GM23248 (cell line): Measurements from ENCODE around the gene DSC1. TPM values are rescaled to one million over a fixed set of nuclear protein-coding genes. Genes with fewer than 3 reads are reported as not detected.

Experiments used
- DNase-seq: peaks from one replicate; pipeline ENCODE4 v3.0.0-alpha.2; 2015
- H2AFZ ChIP-seq: fragments of 200-600 bp; sonication (generic); 2 replicates; pipeline ENCODE4 v1.6.1; 2016; ENCODE audit warnings: antibody characterized with exemption
- H3F3A ChIP-seq: fragments of 200-600 bp; sonication (generic); 2 replicates; pipeline ENCODE4 v1.6.1; 2016; ENCODE audit warnings: mild to moderate bottlenecking, antibody characterized with exemption, mixed run types; ENCODE audit not compliant: insufficient read depth
- H3K27ac ChIP-seq: fragments of 200-600 bp; sonication (generic); 2 replicates; pipeline ENCODE4 v1.5.1; 2016; ENCODE audit warnings: mild to moderate bottlenecking
- H3K27me3 ChIP-seq: fragments of 200-600 bp; sonication (generic); replicated peaks from 2 replicates; pipeline ENCODE4 v1.6.1; 2016; ENCODE audit warnings: mild to moderate bottlenecking; ENCODE audit not compliant: insufficient read depth
- H3K36me3 ChIP-seq: fragments of 200-600 bp; sonication (generic); 2 replicates; pipeline ENCODE4 v1.6.1; 2016; ENCODE audit warnings: low read depth, mild to moderate bottlenecking
- H3K4me1 ChIP-seq: fragments of 200-600 bp; sonication (generic); 2 replicates; pipeline ENCODE4 v1.6.1; 2016; ENCODE audit warnings: mild to moderate bottlenecking; ENCODE audit not compliant: insufficient read depth
- H3K4me2 ChIP-seq: fragments of 200-600 bp; sonication (generic); one replicate; pipeline ENCODE4 v1.6.1; 2016; ENCODE audit warnings: mild to moderate bottlenecking; ENCODE audit not compliant: unreplicated experiment
- H3K4me3 ChIP-seq: fragments of 200-600 bp; sonication (generic); 2 replicates; pipeline ENCODE4 v1.5.1; 2016; ENCODE audit warnings: mild to moderate bottlenecking
- H3K79me2 ChIP-seq: fragments of 200-600 bp; sonication (generic); 2 replicates; pipeline ENCODE4 v1.6.1; 2016; ENCODE audit warnings: mild to moderate bottlenecking; ENCODE audit not compliant: insufficient read depth
- H3K9ac ChIP-seq: fragments of 200-600 bp; sonication (generic); 2 replicates; pipeline ENCODE4 v1.6.1; 2016; ENCODE audit warnings: mild to moderate bottlenecking
- H3K9me2 ChIP-seq: fragments of 200-600 bp; sonication (generic); 2 replicates; pipeline ENCODE4 v1.6.1; 2016; ENCODE audit warnings: mixed run types, mild to moderate bottlenecking, moderate library complexity; ENCODE audit not compliant: insufficient read depth
- H3K9me3 ChIP-seq: fragments of 200-600 bp; sonication (generic); one replicate; pipeline ENCODE4 v1.6.1; 2017; ENCODE audit warnings: low read depth
- H4K20me1 ChIP-seq: fragments of 200-600 bp; sonication (generic); 2 replicates; pipeline ENCODE4 v1.6.0; 2016; ENCODE audit not compliant: insufficient read depth
- EZH2 ChIP-seq: fragments of 200-600 bp; sonication (generic); IDR thresholded peaks from 2 replicates; pipeline ENCODE4 v1.6.1; 2018; ENCODE audit warnings: antibody characterized with exemption, mild to moderate bottlenecking; ENCODE audit not compliant: insufficient read depth, poor library complexity, severe bottlenecking
- EZH2phosphoT487 ChIP-seq: fragments of 200-600 bp; sonication (generic); IDR thresholded peaks from 2 replicates; pipeline ENCODE4 v1.6.1; 2018; ENCODE audit warnings: antibody characterized with exemption, moderate library complexity, mild to moderate bottlenecking, low read depth; ENCODE audit not compliant: insufficient read depth
- WGBS, 2 experiments: methylation state at CpG; one replicate each; pipeline ENCODE4 v1.1.6; 2015 to 2017; ENCODE audit warnings: low lambda C conversion rate in 2 of 2, low coverage in 1 of 2; ENCODE audit errors: missing lambda C conversion rate in 2 of 2; 5-methylcytosine and 5-hydroxymethylcytosine counted together
- in situ Hi-C: fragments of 300-500 bp; cut with MboI; formaldehyde crosslinking; loops from 2 replicates; pipeline ENCODE4 v1.15.0; 2020
- polyA plus RNA-seq: library from polyadenylated mRNA; unstranded; fragments of >200 nt; fragmentation: Nextera tagmentation; extraction: Ambion mirVana; gene quantifications from 2 replicates; pipeline ENCODE4 v1.2.1, GENCODE V29; 2016
- total RNA-seq: library from RNA; depleted of rRNA; stranded (reverse); fragments of >200 nt; shearing (Covaris generic); gene quantifications from 2 replicates; pipeline ENCODE4 v1.2.3, GENCODE V29; 2014; rRNA removed

Gene DSC1, protein sequence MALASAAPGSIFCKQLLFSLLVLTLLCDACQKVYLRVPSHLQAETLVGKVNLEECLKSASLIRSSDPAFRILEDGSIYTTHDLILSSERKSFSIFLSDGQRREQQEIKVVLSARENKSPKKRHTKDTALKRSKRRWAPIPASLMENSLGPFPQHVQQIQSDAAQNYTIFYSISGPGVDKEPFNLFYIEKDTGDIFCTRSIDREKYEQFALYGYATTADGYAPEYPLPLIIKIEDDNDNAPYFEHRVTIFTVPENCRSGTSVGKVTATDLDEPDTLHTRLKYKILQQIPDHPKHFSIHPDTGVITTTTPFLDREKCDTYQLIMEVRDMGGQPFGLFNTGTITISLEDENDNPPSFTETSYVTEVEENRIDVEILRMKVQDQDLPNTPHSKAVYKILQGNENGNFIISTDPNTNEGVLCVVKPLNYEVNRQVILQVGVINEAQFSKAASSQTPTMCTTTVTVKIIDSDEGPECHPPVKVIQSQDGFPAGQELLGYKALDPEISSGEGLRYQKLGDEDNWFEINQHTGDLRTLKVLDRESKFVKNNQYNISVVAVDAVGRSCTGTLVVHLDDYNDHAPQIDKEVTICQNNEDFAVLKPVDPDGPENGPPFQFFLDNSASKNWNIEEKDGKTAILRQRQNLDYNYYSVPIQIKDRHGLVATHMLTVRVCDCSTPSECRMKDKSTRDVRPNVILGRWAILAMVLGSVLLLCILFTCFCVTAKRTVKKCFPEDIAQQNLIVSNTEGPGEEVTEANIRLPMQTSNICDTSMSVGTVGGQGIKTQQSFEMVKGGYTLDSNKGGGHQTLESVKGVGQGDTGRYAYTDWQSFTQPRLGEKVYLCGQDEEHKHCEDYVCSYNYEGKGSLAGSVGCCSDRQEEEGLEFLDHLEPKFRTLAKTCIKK
- total RNA-seq, result not detected in 2 replicates
- polyA plus RNA-seq, result not detected in 2 replicates

DNA sequence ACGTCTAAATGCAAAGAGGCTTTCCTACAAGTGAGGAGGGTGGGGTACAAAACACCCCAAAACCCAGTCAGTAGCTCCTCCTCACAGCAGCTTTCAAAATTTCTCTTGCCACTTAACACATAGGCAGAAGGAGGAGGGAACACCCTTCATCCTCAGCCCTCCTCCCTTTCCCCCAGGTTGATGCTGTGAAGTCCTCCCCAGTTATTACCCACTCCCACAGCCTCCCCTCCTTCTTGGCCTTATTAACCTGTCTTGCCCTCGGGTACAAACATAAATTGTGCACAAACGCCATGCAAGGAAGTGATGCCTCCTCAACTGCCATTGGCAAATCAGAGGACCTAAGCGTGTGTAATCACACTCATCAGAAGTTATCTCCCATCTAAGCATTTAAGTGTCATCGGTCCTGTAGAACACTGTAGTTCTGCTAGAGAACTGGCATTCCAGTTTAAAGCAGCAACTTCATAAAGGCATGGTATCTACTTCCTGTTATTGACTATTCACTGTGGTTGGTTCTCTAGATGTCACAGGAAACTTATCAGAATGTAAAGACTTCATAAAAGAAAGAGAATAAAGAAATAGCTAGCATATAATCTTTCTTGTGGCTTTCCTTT is at the start of gene DSC1:
Gene DSC1 (minus strand): TSS at position 32 of the 611 bp plus-strand sequence. CDS start 262 bp downstream, outside the sequence.
- H3K79me2 ChIP-seq, result no peaks in the 10 kb centered on the region
- no peaks in the 10 kb centered on the region for H3K9me2 ChIP-seq
- no peak within 1 kb of the TSS for H3K4me3 ChIP-seq
- H3K9me3 ChIP-seq, result no peaks in the 10 kb centered on the region
- in situ Hi-C loops, result no loop called here
- TF ChIP-seq EZH2phosphoT487, result no peak
- no peak for TF ChIP-seq EZH2
- H3K27ac ChIP-seq, result no peak within 1 kb of the TSS
- H4K20me1 ChIP-seq, result no peaks in the 10 kb centered on the region
- H3K27me3 ChIP-seq, result no peaks in the 10 kb centered on the region
- H2AFZ ChIP-seq, result no peak within 1 kb of the TSS
- WGBS, 2 experiments, result 7 to 8% methylated on average over 5 of the region's 5 CpGs
- no peaks in the 10 kb centered on the region for H3K4me1 ChIP-seq
- no peak within 1 kb of the TSS for H3K9ac ChIP-seq
- no peaks in the 10 kb centered on the region for H3F3A ChIP-seq
- no peak for DNase-seq
- no peak within 1 kb of the TSS for H3K4me2 ChIP-seq
- H3K36me3 ChIP-seq, result no peaks in the 10 kb centered on the region

DNA sequence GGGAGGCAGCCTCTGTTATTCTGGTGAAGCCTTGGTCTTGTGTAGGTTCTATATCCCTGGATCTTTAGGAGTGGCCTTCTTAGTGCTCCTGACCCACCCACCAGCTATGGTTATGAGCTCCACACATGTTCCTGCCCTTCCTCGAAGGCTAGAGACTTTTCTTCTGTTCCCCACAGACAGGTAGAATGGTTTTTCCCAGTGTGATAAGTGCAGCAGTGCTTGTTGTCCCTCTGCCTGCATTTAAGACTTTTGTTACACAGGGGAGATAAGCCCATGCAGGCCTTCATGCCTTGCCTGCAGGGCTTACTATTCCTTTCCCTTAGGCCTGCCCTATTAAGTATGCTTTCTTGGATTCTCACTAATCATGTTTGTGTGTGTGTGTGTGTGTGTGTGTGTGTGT is 48.4 kb upstream of the DSC1 start:
- Histone ChIP-seq H3K4me1 (no peaks in the 10 kb centered on the region), H3K79me2 (no peaks in the 10 kb centered on the region), H3K9me3 (no peaks in the 10 kb centered on the region), H3K9ac (no peak overlapping the region), H3K4me3 (no peak overlapping the region), H3F3A (no peaks in the 10 kb centered on the region), H3K27ac (no peak overlapping the region), H4K20me1 (no peaks in the 10 kb centered on the region), H3K27me3 (no peaks in the 10 kb centered on the region), H2AFZ (no peak overlapping the region), H3K36me3 (no peaks in the 10 kb centered on the region), H3K9me2 (no peaks in the 10 kb centered on the region), H3K4me2 (no peak overlapping the region)
- TF ChIP-seq EZH2 (no peak), EZH2phosphoT487 (no peak)
- in situ Hi-C loops, result no loop called here
- DNase-seq, result no peak
- 0% methylated on average over 1 of the region's 1 CpG for WGBS, 2 experiments

DNA sequence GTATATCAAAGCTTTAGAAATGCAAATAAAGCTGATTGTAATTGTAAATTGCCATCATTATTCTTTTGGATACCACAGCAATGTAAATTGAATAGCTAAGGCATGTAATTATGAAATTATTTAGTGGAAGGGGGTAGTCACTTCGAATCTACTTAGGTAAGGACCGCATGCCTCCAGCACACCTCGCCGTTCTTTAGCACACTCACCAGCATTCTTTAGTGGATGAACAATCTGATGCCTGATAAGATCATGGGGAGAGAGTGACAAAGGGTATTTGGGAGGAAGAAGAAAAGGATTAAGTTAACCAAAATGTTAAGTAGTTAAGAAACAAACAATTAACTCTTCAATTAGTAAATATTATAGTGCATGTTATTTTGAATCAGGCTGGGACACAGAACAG is 46.4 kb upstream of the DSC1 start:
- no peak overlapping the region for H3K4me3 ChIP-seq
- TF ChIP-seq EZH2 (no peak), EZH2phosphoT487 (no peak)
- H3K27ac ChIP-seq, result no peak overlapping the region
- 31 to 35% methylated on average over 4 of the region's 4 CpGs for WGBS, 2 experiments
- no peak overlapping the region for H3K9ac ChIP-seq
- no peaks in the 10 kb centered on the region for H3K4me1 ChIP-seq
- no peak for DNase-seq
- in situ Hi-C loops, result loop anchor here (10.0 kb wide), 1 partner anchor 64 kb away; no protein-coding TSS in a partner anchor
- no peaks in the 10 kb centered on the region for H3K79me2 ChIP-seq
- no peaks in the 10 kb centered on the region for H3K27me3 ChIP-seq
- H3K36me3 ChIP-seq, result no peaks in the 10 kb centered on the region
- H2AFZ ChIP-seq, result no peak overlapping the region
- no peaks in the 10 kb centered on the region for H3F3A ChIP-seq
- H3K9me3 ChIP-seq, result no peaks in the 10 kb centered on the region
- H3K9me2 ChIP-seq, result no peaks in the 10 kb centered on the region
- H4K20me1 ChIP-seq, result no peaks in the 10 kb centered on the region
- H3K4me2 ChIP-seq, result no peak overlapping the region

DNA sequence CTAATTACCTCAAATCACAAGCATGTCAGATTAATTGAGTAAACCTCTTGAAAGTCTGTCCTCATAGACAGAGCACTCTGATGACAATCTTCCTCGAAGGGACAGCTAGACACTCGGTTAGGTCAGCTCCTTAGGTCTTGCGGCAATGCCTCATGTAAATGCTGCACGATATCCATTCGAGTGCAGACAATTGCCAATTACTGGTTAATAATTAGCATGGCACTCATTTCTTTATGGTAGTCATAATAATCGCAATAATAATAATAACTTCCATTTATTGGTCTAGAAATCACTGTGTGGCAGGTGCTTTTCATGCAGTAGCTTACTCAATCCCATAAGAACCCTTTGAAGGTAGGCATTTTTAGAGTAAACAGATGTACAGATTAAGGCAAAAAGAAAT is 44.7 kb upstream of the DSC1 start:
- Histone ChIP-seq H3K79me2 (no peaks in the 10 kb centered on the region), H3K9me2 (no peaks in the 10 kb centered on the region), H4K20me1 (no peaks in the 10 kb centered on the region), H3K4me1 (no peaks in the 10 kb centered on the region), H3F3A (no peaks in the 10 kb centered on the region), H3K36me3 (no peaks in the 10 kb centered on the region), H3K9me3 (no peaks in the 10 kb centered on the region), H3K27ac (no peak overlapping the region), H3K4me2 (no peak overlapping the region), H3K27me3 (no peaks in the 10 kb centered on the region), H3K9ac (no peak overlapping the region), H2AFZ (no peak overlapping the region), H3K4me3 (no peak overlapping the region)
- 14 to 16% methylated on average over 6 of the region's 6 CpGs for WGBS, 2 experiments
- no peak for DNase-seq
- TF ChIP-seq EZH2 (no peak), EZH2phosphoT487 (no peak)
- in situ Hi-C loops, result loop anchor here (10.0 kb wide), 1 partner anchor 63 kb away; no protein-coding TSS in a partner anchor
